GM23338 (cell line): ENCODE results near the gene NME2.

Experiments
- CTCF ChIP-seq, 2 experiments: fragments of 200-600 bp in 1 of 2; sonication (generic) in 1 of 2; conservative IDR thresholded peaks; 2 replicates each; pipeline versions ENCODE4 v1.5.1 to v1.6.1; 2016 to 2017; ENCODE audit warnings: antibody characterized with exemption in 2 of 2, low read depth in 2 of 2, mild to moderate bottlenecking in 2 of 2, moderate library complexity in 1 of 2
- ETS1 ChIP-seq: IDR thresholded peaks from 2 replicates; pipeline ENCODE4 v1.6.1; 2016; ENCODE audit warnings: antibody characterized with exemption
- EZH2 ChIP-seq: fragments of 200-600 bp; sonication (generic); IDR thresholded peaks from one replicate; pipeline ENCODE4 v1.8.0; 2017; ENCODE audit warnings: antibody characterized with exemption, mild to moderate bottlenecking, low read depth; ENCODE audit not compliant: unreplicated experiment
- EZH2phosphoT487 ChIP-seq: fragments of 200-600 bp; sonication (generic); IDR thresholded peaks from one replicate; pipeline ENCODE4 v1.8.1; 2018; ENCODE audit warnings: antibody characterized with exemption; ENCODE audit not compliant: unreplicated experiment
- JUNB ChIP-seq: IDR thresholded peaks from one replicate; pipeline ENCODE4 v1.6.1; 2016; ENCODE audit warnings: antibody characterized with exemption; ENCODE audit not compliant: unreplicated experiment
- ZNF331 ChIP-seq: fragments of 250-450 bp; sonication (Bioruptor Pico); IDR thresholded peaks from 2 replicates; pipeline ENCODE4 v1.5.0; 2020; ENCODE audit warnings: low read depth, mild to moderate bottlenecking, moderate library complexity
- ZNF462 ChIP-seq: fragments of 250-450 bp; sonication (Bioruptor Pico); IDR thresholded peaks from 2 replicates; pipeline ENCODE4 v1.5.0; 2020; ENCODE audit warnings: mild to moderate bottlenecking, moderate library complexity

- no peak for TF ChIP-seq CTCF (conservative IDR thresholded peaks at IDR 0.05; ENCODE audit: low read depth in 2 of 2)
- TF ChIP-seq EZH2, result no peak
- no peak for TF ChIP-seq ZNF462
- no peak for TF ChIP-seq ETS1
- TF ChIP-seq JUNB, result no peak
- TF ChIP-seq EZH2phosphoT487, result no peak
- TF ChIP-seq ZNF331 (CRISPR knock-in tag), result no peak
These were observed 25.7 kb downstream of the NME2 start for GRCh38 chr17:51191895-51192294.
